Forelimb muscle (tissue), 1 donor: Measurements from ENCODE around the gene ARHGAP26. TPM values are rescaled to one million over a fixed set of nuclear protein-coding genes. Genes with fewer than 3 reads are reported as not detected.
"Not testable (repeated sequence)": the region's sequence is repeated elsewhere in the genome, so short reads cannot be mapped to it uniquely, and the experiment has no call there.

Experiments
- DNase-seq: peaks from one replicate; pipeline ENCODE4 v3.0.0-alpha.2; 2013; ENCODE audit warnings: low read depth
- polyA plus RNA-seq: library from polyadenylated mRNA; unstranded; fragments of 120-200 nt; gene quantifications from one replicate; pipeline ENCODE4 v1.2.1, GENCODE V29; 2013; ENCODE audit not compliant: insufficient read length

The ARHGAP26 gene
- polyA plus RNA-seq, 1 donor: 11.9 TPM

DNA sequence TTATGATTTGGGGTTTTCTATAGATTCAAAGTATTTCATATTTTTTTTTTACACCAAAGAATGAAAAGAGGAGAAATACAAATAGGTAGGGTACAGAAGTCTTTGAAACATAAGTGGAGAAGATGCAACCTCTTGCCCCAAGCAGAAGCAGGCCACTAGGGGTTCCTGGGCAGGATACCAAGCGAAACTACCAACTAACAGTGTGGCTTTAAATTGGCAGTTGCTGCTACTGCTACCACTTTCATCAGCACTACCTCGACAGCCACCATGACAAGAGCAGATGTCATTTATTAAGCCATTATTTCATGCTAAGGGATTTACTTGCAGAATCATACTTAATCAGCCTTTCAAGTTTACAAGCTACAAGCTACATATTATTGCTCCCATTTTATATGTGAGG lies 345.2 kb downstream of the ARHGAP26 start:
- no peak for DNase-seq

DNA sequence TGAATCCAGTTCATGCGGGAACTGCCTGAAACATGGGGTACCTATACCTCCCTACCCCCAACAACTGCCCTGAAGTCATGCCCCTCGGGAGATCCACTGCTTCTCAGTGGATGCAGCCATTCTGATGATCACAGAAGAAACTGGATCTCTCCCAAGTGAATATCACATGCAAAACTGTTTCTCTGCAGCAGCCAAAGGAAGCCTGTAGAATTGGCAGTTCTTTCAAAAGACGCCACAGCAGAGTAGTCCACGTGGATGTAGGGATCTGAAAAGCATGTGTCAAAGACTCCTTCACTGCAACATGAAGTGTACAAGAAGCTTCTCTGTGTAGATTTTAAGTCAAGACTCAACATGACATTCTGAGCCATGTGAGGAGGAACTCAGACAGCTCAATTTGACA lies 346.6 kb downstream of the ARHGAP26 start:
- no peak for DNase-seq

- DNase-seq: no peak
Measured at GRCh38 chr5:143117821-143118220, 347.6 kb downstream of the ARHGAP26 start.

- no peak for DNase-seq
Measured at GRCh38 chr5:143118222-143118621, 348.0 kb downstream of the ARHGAP26 start.

- DNase-seq: not testable (repeated sequence)
Measured at GRCh38 chr5:143118818-143119217, 348.6 kb downstream of the ARHGAP26 start.

DNA sequence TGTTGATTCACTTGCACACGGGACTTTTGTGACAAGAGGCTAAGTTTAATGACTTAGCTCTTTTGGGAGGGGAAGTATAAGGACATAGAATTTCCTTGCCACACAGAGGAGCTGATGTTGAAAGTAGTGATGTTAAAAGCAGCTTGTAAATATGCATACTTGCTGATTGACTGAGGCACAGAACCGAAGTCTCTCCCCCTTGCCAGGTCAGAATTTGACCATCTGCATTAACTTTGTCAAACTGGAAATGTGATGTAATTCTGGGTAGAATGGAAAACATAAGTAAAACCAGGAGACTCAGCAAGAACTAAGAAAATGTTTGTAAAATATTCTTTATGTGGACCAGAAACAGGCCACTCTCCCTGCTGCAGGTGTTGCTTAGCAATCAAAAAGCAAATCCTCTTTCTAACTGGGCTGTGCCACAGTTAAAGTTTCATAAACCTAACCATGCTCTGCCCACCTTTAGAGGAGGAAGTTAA lies 349.2 kb downstream of the ARHGAP26 start:
- no peak for DNase-seq

DNA sequence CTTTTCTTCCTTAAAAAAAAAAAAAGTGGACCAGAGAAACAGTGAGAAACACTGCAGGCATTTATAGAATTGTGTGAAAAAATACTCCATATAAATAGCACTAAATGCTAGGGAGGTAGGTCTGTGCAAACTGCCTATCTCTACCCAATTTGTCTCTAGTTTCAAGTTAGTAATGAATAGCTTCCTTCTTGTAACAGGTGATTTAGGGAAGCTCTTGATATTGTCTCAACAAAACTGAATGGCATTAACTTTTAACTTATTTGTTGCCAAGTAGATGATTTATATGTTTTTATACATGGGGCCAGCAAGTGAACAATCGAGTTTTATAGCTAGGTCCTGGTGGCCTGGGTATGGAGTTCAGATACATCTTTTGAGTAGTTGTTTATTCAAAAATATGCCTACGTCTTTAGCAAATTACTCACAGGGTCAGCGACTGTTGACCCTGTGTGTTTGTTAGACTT lies 349.7 kb downstream of the ARHGAP26 start:
- DNase-seq: no peak

DNA sequence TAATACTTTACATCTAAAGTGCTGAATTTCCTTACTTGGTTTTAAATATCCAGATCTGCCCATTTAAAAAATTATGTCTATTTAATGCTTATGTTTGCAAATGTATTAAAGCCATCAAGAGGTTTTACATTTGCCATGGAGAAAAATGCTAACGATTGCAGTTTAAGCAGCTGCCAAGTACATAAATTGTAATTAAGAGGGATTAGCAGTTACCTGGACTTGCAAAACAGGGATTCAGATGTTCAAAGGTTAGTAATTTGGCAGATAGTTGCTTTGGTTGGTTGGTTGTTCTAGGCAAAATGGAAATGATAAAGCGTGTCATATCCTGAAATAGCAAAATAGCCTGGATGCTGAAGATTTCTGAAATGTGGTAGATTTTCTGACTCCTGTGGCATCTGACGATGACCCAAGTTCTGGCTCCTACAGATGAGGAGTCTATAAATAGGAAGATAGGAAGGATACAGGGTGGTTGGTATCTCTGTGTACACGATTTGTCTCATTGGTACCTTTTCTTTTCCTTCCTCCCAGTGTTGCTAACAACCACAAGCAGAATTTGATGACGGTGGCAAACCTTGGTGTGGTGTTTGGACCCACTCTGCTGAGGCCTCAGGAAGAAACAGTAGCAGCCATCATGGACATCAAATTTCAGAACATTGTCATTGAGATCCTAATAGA lies 350.4 kb downstream of the ARHGAP26 start:
- no peak for DNase-seq

- no peak for DNase-seq
Measured at GRCh38 chr5:143121135-143121475, 350.9 kb downstream of the ARHGAP26 start.

GRCh38 chr5:143124593-143124992 lies 354.4 kb downstream of the ARHGAP26 start:
- no peak for DNase-seq

DNA sequence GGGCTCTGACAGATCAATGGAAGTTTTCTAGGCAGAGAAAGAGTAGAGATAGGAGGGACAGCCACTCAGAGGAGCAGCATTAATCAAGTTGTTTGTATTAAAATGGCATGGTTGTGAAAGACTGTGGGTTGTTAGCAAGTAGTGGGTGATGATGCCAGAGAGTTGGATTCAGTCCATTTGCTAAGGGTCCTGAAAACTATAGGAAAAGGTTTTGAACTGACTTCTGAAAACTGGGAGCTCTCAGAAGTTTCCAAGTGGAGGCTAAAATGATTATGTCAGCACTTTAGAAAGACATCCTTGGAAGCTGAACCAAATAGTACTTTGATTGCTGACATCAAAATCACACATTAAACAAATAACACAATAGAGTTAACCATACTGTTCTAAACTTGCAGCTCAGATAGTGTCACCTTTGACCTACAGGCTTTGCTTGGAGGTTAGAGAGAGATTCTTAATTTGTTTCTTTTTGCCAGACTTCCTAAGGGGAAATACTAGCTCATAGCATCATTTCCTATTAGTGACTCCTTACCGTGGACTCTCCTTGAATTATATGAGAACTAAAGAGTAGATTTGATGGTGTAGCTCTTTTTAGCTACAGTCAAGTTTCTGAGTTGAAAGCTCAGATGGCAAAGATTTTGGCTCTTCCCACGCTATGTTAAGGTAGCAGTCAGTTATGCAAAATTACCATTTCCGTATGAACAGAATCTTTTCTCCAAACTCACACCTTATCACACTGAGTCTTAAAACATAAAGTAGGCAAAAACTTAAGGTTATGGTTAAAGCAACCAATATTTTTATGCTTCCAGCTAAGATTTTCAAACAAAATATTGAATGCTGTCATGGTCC lies 356.2 kb downstream of the ARHGAP26 start:
- DNase-seq: no peak

- no peak for DNase-seq
Measured at GRCh38 chr5:143128412-143129071, 358.4 kb downstream of the ARHGAP26 start.

- DNase-seq: no peak
Measured at GRCh38 chr5:143129203-143129602, 359.0 kb downstream of the ARHGAP26 start.

DNA sequence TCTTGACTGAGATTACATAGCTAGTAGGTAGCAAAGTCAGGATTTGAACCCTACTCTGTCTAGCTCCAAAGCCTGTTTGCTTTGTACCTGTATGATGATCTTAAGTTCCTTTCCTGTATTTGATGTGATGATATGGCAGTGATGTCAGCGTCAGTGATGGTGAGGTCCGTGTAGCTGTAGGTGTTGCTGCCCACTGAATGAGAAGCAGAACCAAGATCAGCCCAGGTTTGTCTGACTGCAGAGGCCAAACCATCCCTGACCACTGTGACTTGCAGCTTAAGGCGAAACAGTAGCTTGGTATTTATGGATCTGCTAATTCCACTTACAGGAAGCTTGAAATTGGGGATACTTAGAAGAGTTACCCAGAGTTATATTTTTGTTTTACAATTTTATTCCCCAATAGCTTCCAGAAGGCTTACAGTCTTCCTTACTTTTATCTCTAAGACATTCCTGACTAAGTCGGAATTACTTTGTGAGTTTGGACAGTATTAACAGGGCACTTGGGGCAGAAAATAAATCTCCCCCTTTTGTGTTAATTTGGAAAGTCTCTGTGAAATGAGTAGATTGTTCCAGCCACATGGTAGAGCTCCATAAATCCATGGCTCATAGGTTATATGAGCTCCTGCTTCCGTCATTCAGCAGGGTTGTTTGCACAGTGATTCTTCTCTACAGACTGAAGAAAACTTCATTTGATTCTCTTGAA lies 359.9 kb downstream of the ARHGAP26 start:
- no peak for DNase-seq

DNA sequence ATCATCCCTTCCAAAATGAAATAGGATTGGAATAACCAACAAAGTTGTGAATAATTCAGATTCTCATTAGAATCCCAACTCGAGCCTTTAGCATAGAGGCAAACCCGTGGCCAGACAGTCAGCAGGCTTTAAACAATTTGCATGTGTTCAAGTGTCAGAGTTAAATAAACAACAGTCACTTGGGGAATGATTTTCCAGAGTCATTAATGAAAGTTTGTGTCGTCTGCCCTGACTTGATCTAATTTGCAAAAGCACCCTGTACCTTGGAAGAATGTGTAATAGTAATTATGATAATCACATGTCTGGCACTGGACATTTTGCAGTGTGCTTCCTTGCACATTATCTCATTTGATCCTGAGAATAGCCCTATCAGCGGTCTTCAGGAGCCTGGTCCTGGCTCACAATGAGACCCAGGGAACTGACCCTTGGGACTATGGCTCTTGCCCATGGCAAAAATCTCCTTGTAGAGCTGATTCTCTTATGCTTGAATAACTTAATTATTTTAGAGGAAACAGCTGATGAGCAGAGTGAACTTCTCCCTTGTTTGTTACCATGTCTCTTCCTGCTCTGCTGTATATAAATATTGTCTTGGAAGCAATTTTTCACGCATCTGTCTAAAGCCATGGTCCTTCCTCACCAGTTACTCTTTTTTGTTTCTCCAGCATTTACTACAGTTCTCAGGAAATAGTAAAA lies 360.6 kb downstream of the ARHGAP26 start:
- DNase-seq: no peak

DNA sequence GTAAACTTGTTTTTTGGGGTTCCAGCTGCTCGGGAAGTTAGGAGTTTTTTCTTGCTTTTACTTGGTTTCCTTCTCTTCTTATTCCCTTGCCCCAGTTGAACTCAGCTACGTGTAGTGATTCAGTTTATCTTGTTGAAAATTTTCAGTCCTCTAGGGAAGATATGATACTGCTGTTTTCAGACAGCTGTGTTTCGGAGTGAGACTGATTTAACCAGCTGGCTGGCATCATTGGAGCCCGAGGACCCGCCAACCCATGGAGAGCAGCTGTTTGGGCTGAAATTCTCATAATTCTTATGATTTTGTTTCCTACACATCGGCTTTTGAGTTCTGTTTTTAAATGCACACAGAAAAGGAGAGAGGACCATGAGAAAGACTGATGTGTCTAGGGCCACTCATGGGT lies 361.8 kb downstream of the ARHGAP26 start:
- DNase-seq: no peak

DNA sequence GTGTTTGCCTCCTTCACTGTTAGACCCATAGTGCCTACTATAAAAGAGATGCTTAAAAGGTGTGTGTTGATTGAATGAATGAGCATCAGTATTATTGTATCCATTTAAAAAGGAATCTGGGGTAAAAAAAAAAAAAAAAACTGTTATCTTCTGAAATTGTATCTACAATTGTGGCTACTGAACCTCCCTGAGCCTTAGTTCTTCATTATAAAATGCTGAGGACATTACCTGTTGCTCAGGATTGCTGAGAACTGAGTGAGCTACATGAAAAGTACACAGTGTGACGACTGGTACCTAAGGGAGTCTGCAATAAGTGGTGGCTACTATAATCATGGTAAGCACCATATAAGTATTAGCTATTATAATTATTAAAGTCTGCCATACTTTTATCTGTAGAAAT lies 362.6 kb downstream of the ARHGAP26 start:
- DNase-seq: no peak

- no peak for DNase-seq
Measured at GRCh38 chr5:143133721-143134120, 363.5 kb downstream of the ARHGAP26 start.

DNA sequence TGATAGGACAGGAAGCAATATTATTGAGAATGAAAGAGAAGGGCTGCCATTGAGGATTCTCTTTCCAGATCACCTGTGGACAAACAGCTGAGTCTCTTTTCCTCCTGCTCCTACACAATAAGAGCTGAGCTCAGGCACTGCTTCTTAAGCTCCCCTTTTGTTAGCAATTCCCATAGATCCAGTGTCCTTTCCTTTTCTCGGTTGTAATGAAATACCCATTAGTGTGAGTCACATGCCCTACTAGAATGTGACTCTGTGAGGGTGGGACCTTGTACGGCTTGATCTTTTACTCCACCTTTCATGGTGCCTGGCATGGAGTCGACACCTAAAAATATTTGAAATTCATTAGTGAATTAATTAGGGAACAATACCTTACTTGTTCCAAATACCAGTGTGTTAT lies 364.1 kb downstream of the ARHGAP26 start:
- DNase-seq: no peak

GRCh38 chr5:143134900-143135299 lies 364.7 kb downstream of the ARHGAP26 start:
- no peak for DNase-seq

GRCh38 chr5:143135832-143136551 lies 365.8 kb downstream of the ARHGAP26 start:
- no peak for DNase-seq
